K562 (cell line): ENCODE measurements around the gene NTM.

Experiments
- BDP1 ChIP-seq: IDR thresholded peaks from 3 replicates; pipeline ENCODE4 v1.6.1; 2011; ENCODE audit not compliant: insufficient read length, insufficient read depth
- BMI1 ChIP-seq: fragments of 150-350 bp; IDR thresholded peaks from 2 replicates; pipeline ENCODE4 v1.6.1; 2014; ENCODE audit warnings: low read length
- HOMEZ ChIP-seq: fragments of 250-450 bp; sonication (Bioruptor Pico); IDR thresholded peaks from 2 replicates; pipeline ENCODE4 v1.4.0; 2020; ENCODE audit warnings: mild to moderate bottlenecking, moderate library complexity
- JUNB ChIP-seq: fragments of 450-650 bp; formaldehyde crosslinking; conservative IDR thresholded peaks from 2 replicates; pipeline ENCODE4 v1.4.0; 2020; ENCODE audit warnings: mild to moderate bottlenecking
- KDM1A ChIP-seq, 2 experiments: fragments of 450-650 bp; IDR thresholded peaks; 2 replicates each; pipeline ENCODE4 v1.6.1; 2016; ENCODE audit warnings: mild to moderate bottlenecking in 2 of 2
- KDM2B ChIP-seq: fragments of 250-450 bp; sonication (Bioruptor Pico); IDR thresholded peaks from 2 replicates; pipeline ENCODE4 v1.8.0; 2021; ENCODE audit warnings: mild to moderate bottlenecking, moderate library complexity
- NONO ChIP-seq, 2 experiments: fragments of 200-400 bp in 1 of 2; fragments of 450-650 bp in 1 of 2; formaldehyde crosslinking in 1 of 2; IDR thresholded peaks; 2 replicates each; pipeline ENCODE4 v1.6.1; 2017; ENCODE audit warnings: low read depth in 2 of 2, mild to moderate bottlenecking in 2 of 2, moderate library complexity in 2 of 2, low read length in 1 of 2
- PRDM10 ChIP-seq: fragments of 450-650 bp; IDR thresholded peaks from 2 replicates; pipeline ENCODE4 v1.6.1; 2018; ENCODE audit not compliant: partially characterized antibody
- SRSF9 ChIP-seq: fragments of 200-400 bp; formaldehyde crosslinking; IDR thresholded peaks from 2 replicates; pipeline ENCODE4 v1.6.1; 2017; ENCODE audit warnings: low read depth, low read length, borderline replicate concordance
- ZKSCAN1 ChIP-seq: fragments of 150-350 bp; IDR thresholded peaks from 2 replicates; pipeline ENCODE4 v1.6.1; 2016; ENCODE audit warnings: low read depth, low read length
- ZSCAN32 ChIP-seq: fragments of 450-650 bp; formaldehyde crosslinking; IDR thresholded peaks from 2 replicates; pipeline ENCODE4 v1.4.0; 2020; ENCODE audit warnings: mild to moderate bottlenecking, moderate library complexity

- TF ChIP-seq ZKSCAN1 = no peak
- TF ChIP-seq SRSF9 = no peak
- no peak for TF ChIP-seq ZSCAN32 (CRISPR knock-in tag)
- no peak for TF ChIP-seq BMI1
- TF ChIP-seq NONO (IDR thresholded peaks at IDR 0.05; ENCODE audit: low read depth in 2 of 2, low read length in 1 of 2) = no peak
- no peak for TF ChIP-seq PRDM10
- no peak for TF ChIP-seq KDM2B (CRISPR knock-in tag)
- TF ChIP-seq KDM1A (IDR thresholded peaks at IDR 0.05) = no peak
- TF ChIP-seq HOMEZ (CRISPR knock-in tag) = no peak
- TF ChIP-seq JUNB = no peak
- TF ChIP-seq BDP1 = no peak
Observed at GRCh38 chr11:132168344-132168981, 798.0 kb downstream of the NTM start.
